ENCODE measurements around the gene CD300LF. TPM values are rescaled to one million over a fixed set of nuclear protein-coding genes. Genes with fewer than 3 reads are reported as not detected.

The CD300LF gene
- total RNA-seq, 1 donor from 2014 or later, result not detected

DNA sequence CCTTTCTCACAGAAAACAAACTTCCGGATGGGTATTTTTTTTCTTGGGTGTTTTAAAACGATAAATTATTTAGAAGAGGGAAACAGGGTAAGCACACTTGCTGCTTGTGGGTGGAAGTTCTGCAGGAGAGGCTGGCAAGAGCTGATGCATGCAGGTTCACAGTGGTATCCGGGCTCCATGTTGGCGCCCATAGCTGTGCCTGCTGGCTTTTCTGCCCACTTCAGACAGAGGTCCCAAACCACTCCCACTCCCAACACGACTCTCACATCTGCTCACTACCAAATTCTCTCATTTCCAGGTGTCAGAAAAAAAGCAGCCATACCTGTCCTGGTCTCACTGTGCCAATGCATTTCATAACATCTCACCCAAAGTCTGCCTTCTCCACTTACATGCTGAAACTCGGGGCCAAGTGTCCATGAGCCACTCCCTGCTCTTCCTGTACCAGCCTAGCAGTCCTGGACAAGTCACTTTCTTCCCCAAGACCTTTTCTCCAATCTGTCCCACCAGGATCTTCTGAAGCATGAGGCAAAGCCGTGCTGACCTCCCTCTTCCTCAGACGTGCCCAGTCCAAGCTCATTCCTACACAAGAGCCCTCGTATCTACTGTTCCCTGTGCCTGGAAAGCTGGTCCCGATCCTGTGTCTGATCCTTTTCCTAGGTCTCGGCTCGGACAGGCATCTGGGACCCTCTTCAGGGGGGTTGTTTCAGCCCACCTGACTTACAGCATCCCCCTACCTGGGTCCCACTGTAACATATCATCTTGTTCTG lies 1.5 kb downstream of the CD300LF start:
- Mint-ChIP-seq H3K27ac (ENCODE audit: unreplicated experiment) (no peak overlapping the region), H3K9me3 (no peaks in the 10 kb centered on the region), H3K36me3 (ENCODE audit: low read depth) (no peaks in the 10 kb centered on the region), H3K4me1 (no peaks in the 10 kb centered on the region), H3K27me3 (ENCODE audit: low read depth) (peaks cover 42% of the 10 kb centered on the region), H3K4me3 (no peak overlapping the region)
- TF ChIP-seq, protein P1, sequence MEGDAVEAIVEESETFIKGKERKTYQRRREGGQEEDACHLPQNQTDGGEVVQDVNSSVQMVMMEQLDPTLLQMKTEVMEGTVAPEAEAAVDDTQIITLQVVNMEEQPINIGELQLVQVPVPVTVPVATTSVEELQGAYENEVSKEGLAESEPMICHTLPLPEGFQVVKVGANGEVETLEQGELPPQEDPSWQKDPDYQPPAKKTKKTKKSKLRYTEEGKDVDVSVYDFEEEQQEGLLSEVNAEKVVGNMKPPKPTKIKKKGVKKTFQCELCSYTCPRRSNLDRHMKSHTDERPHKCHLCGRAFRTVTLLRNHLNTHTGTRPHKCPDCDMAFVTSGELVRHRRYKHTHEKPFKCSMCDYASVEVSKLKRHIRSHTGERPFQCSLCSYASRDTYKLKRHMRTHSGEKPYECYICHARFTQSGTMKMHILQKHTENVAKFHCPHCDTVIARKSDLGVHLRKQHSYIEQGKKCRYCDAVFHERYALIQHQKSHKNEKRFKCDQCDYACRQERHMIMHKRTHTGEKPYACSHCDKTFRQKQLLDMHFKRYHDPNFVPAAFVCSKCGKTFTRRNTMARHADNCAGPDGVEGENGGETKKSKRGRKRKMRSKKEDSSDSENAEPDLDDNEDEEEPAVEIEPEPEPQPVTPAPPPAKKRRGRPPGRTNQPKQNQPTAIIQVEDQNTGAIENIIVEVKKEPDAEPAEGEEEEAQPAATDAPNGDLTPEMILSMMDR (conservative IDR thresholded peaks at IDR 0.05), result no peak
- no peak for DNase-seq (ENCODE audit: low read depth, low spot score)

DNA sequence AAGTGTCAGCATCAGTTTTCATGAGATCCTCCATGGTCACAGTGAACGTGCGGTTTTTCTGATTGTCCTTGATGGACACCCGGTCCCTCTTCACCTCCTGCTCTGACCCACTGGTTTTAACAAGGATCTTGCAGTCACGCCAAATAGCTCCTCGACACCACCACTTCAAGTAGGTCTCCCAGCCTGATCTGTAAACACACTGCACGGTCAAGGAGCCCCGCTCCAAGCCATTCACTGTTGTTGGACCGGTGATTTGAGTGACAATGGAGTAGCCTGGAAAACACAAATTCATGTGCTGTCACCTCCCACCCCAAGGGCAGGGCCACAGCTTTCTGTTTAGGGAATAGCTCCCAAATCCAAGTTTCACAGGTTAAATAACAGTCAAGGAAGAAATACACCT lies 8.2 kb downstream of the CD300LF start:
- Mint-ChIP-seq H3K4me3 (no peak overlapping the region), H3K27ac (ENCODE audit: unreplicated experiment) (no peak overlapping the region), H3K9me3 (no peaks in the 10 kb centered on the region), H3K36me3 (ENCODE audit: low read depth) (no peaks in the 10 kb centered on the region), H3K27me3 (ENCODE audit: low read depth) (peaks cover 33% of the 10 kb centered on the region), H3K4me1 (no peaks in the 10 kb centered on the region)
- TF ChIP-seq, protein P1 (conservative IDR thresholded peaks at IDR 0.05), result no peak
- DNase-seq (ENCODE audit: low read depth, low spot score), result no peak

DNA sequence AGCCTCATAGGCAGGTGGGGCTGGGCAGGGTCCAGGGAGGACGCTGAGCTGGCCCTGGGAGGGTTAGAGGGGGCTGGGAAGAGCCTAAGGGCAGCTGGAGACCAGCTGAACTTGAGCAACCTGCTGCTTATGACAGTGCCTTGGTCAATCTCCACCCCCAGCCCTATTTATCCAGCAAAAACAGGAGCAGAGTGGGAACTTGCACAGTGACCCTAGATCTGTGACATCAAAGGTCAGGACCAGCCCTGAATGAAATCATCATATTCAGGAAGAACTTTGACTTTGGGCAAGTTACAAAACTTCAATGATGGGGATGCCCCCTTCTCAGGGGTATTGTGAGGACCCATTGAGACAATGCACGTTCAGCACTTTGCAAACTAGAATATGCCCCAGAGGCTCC lies 9.4 kb downstream of the CD300LF start:
- H3K4me3 Mint-ChIP-seq, result no peak overlapping the region
- TF ChIP-seq, protein P1 (conservative IDR thresholded peaks at IDR 0.05), result no peak

DNA sequence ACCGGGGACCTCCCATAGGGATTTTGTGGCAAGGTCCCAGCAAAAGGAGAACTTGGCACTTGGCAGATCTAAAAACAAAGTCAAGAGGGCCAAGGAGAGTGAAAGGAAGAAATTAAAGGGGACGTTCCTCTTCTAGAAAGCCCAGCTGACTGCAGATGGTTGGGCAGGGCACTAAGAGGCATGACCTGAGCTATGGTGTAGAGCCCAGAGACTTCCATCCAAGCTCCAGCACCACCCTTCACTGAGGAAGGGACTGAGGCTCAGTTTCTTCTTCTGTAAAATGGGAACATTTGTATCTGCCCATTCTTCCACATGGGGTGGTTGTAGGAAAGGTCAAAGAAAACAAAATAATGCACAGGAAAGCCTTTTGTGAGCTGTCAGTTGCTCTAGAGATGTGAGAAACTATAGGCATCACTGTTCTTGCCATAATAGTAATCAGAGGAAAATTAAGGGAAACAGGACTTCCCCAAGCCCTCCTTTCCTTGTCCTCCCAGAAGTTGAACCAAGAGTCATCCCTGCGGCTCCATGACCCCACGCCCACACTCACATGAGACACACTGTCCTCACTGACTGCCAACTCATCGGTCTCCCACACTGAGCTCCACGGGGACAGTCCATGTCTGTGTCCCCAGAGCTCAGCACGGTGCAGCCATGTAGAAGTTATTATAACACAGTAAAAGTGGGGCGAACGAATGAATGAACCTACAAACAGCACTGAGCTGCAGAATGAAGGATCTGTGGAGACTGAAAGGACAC lies 10.4 kb downstream of the CD300LF start:
- TF ChIP-seq, protein P1 (conservative IDR thresholded peaks at IDR 0.05), result no peak
- no peaks in the 10 kb centered on the region for H3K4me1 Mint-ChIP-seq
- no peak for DNase-seq (ENCODE audit: low read depth, low spot score)
- H3K36me3 Mint-ChIP-seq (ENCODE audit: low read depth), result no peaks in the 10 kb centered on the region
- no peaks in the 10 kb centered on the region for H3K9me3 Mint-ChIP-seq
- H3K27ac Mint-ChIP-seq (ENCODE audit: unreplicated experiment), result no peak overlapping the region
- H3K4me3 Mint-ChIP-seq, result no peak overlapping the region
- H3K27me3 Mint-ChIP-seq (ENCODE audit: low read depth), result peaks cover 29% of the 10 kb centered on the region

More for the DNA sequence above, 9.4 kb downstream of the CD300LF start:
- no peaks in the 10 kb centered on the region for H3K36me3 Mint-ChIP-seq (ENCODE audit: low read depth)
- DNase-seq (ENCODE audit: low read depth, low spot score), result no peak
- H3K27me3 Mint-ChIP-seq (ENCODE audit: low read depth), result peaks cover 27% of the 10 kb centered on the region
- H3K9me3 Mint-ChIP-seq, result no peaks in the 10 kb centered on the region
- H3K27ac Mint-ChIP-seq (ENCODE audit: unreplicated experiment), result no peak overlapping the region
- no peaks in the 10 kb centered on the region for H3K4me1 Mint-ChIP-seq

DNA sequence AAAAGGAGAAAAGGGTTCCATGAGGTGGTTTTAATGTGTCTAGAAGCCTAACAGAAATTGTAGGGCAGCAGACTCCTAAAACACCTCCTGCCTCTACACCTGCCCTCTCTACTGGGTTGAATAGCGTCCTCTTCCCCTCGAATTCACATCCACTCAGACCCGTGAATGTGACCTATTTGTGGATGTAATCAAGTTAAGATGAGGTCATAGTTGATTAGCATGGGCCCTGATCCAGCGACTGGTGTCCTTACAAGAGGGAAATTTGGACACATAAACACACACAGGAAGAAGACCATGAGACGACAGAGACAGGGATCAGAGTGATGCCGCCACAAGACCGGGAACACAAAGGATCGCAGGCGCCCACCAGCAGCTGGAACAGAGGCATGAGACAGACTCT lies 13.5 kb downstream of the CD300LF start:
- Mint-ChIP-seq H3K9me3 (no peaks in the 10 kb centered on the region), H3K36me3 (ENCODE audit: low read depth) (no peaks in the 10 kb centered on the region), H3K27ac (ENCODE audit: unreplicated experiment) (no peak overlapping the region), H3K4me3 (no peak overlapping the region), H3K4me1 (no peaks in the 10 kb centered on the region), H3K27me3 (ENCODE audit: low read depth) (peaks cover 16% of the 10 kb centered on the region)
- no peak for DNase-seq (ENCODE audit: low read depth, low spot score)
- TF ChIP-seq, protein P1 (conservative IDR thresholded peaks at IDR 0.05), result no peak

Data from neural crest cell (in vitro differentiated cells).